Vagina (tissue), 2 donors: ENCODE measurements around the gene RPS6KA2. TPM values are rescaled to one million over a fixed set of nuclear protein-coding genes. Genes with fewer than 3 reads are reported as not detected.
"Not testable (repeated sequence)": the region's sequence is repeated elsewhere in the genome, so short reads cannot be mapped to it uniquely, and the experiment has no call there.

Experiments used
- DNase-seq, 2 donors: peaks; one replicate each; pipeline ENCODE4 v3.0.0-alpha.2; 2017; ENCODE audit errors: extremely low spot score in 2 of 2
- H3K27ac ChIP-seq: fragments of 200-600 bp; sonication (generic); one replicate; pipeline ENCODE4 v1.5.1; 2019
- H3K27me3 ChIP-seq: fragments of 200-600 bp; sonication (generic); one replicate; pipeline ENCODE4 v1.5.1; 2019
- H3K36me3 ChIP-seq, 2 donors: fragments of 200-600 bp; sonication (generic); one replicate each; pipeline ENCODE4 v1.5.1; 2017 to 2019
- H3K4me1 ChIP-seq: fragments of 200-600 bp; sonication (generic); one replicate; pipeline ENCODE4 v1.5.1; 2019
- H3K4me3 ChIP-seq, 2 donors: fragments of 200-600 bp; sonication (generic); 1 replicate in 1 of 2; 2 replicates in 1 of 2; pipeline ENCODE4 v1.5.1; 2016 to 2019
- H3K9me3 ChIP-seq: fragments of 200-600 bp; sonication (generic); one replicate; pipeline ENCODE4 v1.5.1; 2019
- CTCF ChIP-seq, 3 experiments: fragments of 450-650 bp in 2 of 3; fragments of 200-600 bp in 1 of 3; sonication (generic) in 1 of 3; IDR thresholded peaks; one replicate each; pipeline ENCODE4 v1.5.1; 2017 to 2019; ENCODE audit warnings: antibody characterized with exemption in 3 of 3, mild to moderate bottlenecking in 2 of 3, moderate library complexity in 2 of 3
- POLR2A ChIP-seq, 2 donors: fragments of 450-650 bp; IDR thresholded peaks; one replicate each; pipeline ENCODE4 v1.6.1; 2017; ENCODE audit warnings: antibody characterized with exemption in 2 of 2, mild to moderate bottlenecking in 2 of 2, moderate library complexity in 2 of 2
- POLR2AphosphoS5 ChIP-seq, 2 donors: sonication (generic); formaldehyde crosslinking; IDR thresholded peaks; one replicate each; pipeline ENCODE4 v1.9.0; 2017; ENCODE audit warnings: antibody characterized with exemption in 2 of 2, mild to moderate bottlenecking in 2 of 2, low read depth in 1 of 2; ENCODE audit not compliant: insufficient read depth in 1 of 2
- intact Hi-C: fragments of 100-400 bp; cut with DNase I; formaldehyde crosslinking; loops from one replicate; pipeline ENCODE4 v1.15.1; 2023
- total RNA-seq: library from RNA; depleted of rRNA; stranded (reverse); fragments of >200 nt; gene quantifications from one replicate; pipeline ENCODE4 v1.2.3, GENCODE V29; 2016

Gene RPS6KA2
- total RNA-seq, 1 donor from 2014 or later: 65.1 TPM

GRCh38 chr6:166586424-166587156 lies 40.5 kb downstream of the RPS6KA2 start, which contains the start of gene RAMACL:
TSS of gene RAMACL (minus strand) at chr6:166586678. CDS start at chr6:166586477, 201 bp downstream.
- Histone ChIP-seq H3K27me3 (no peaks in the 10 kb centered on the region), H3K4me1 (peaks cover 46% of the 10 kb centered on the region), H3K4me3 (no peak within 1 kb of the TSS), H3K36me3 (no peaks in the 10 kb centered on the region), H3K27ac (no peak within 1 kb of the TSS), H3K9me3 (no peaks in the 10 kb centered on the region)
- DNase-seq: no peak
- TF ChIP-seq POLR2AphosphoS5 (IDR thresholded peaks at IDR 0.05; ENCODE audit: insufficient read depth in 1 of 2, low read depth in 1 of 2): no peak
- TF ChIP-seq POLR2A (IDR thresholded peaks at IDR 0.05): no peak
- intact Hi-C loops: no loop called here

GRCh38 chr6:166584853-166585429 lies 42.1 kb downstream of the RPS6KA2 start:
- no peaks in the 10 kb centered on the region for H3K9me3 ChIP-seq
- no peaks in the 10 kb centered on the region for H3K36me3 ChIP-seq
- H3K27ac ChIP-seq: no peak overlapping the region
- intact Hi-C loops: no loop called here
- DNase-seq: no peak
- no peaks in the 10 kb centered on the region for H3K27me3 ChIP-seq
- no peak overlapping the region for H3K4me3 ChIP-seq
- TF ChIP-seq POLR2A (IDR thresholded peaks at IDR 0.05) (no peak), POLR2AphosphoS5 (IDR thresholded peaks at IDR 0.05; ENCODE audit: insufficient read depth in 1 of 2, low read depth in 1 of 2) (no peak), CTCF (IDR thresholded peaks at IDR 0.05) (no peak)
- H3K4me1 ChIP-seq: peaks cover 39% of the 10 kb centered on the region

- intact Hi-C loops: no loop called here
- Histone ChIP-seq H3K9me3 (no peaks in the 10 kb centered on the region), H3K27ac (peak overlapping the region; percentile 33), H3K4me3 (no peak overlapping the region), H3K27me3 (no peaks in the 10 kb centered on the region), H3K36me3 (no peaks in the 10 kb centered on the region), H3K4me1 (peaks cover 35% of the 10 kb centered on the region)
- TF ChIP-seq POLR2A (IDR thresholded peaks at IDR 0.05) (no peak), CTCF (IDR thresholded peaks at IDR 0.05) (no peak), POLR2AphosphoS5 (IDR thresholded peaks at IDR 0.05; ENCODE audit: insufficient read depth in 1 of 2, low read depth in 1 of 2) (no peak)
- DNase-seq: no peak
Observed at GRCh38 chr6:166584155-166584554, 42.9 kb downstream of the RPS6KA2 start.

GRCh38 chr6:166583230-166583965 lies 43.7 kb downstream of the RPS6KA2 start:
- intact Hi-C loops: no loop called here
- H3K36me3 ChIP-seq: no peaks in the 10 kb centered on the region
- DNase-seq: peak in 1 of 2 donors; percentile 55
- TF ChIP-seq POLR2AphosphoS5 (IDR thresholded peaks at IDR 0.05; ENCODE audit: insufficient read depth in 1 of 2, low read depth in 1 of 2) (no peak), POLR2A (IDR thresholded peaks at IDR 0.05) (no peak), CTCF (IDR thresholded peaks at IDR 0.05) (no peak)
- no peaks in the 10 kb centered on the region for H3K9me3 ChIP-seq
- no peak overlapping the region for H3K4me3 ChIP-seq
- H3K4me1 ChIP-seq: peaks cover 28% of the 10 kb centered on the region
- no peaks in the 10 kb centered on the region for H3K27me3 ChIP-seq
- peak overlapping the region; percentile 33 for H3K27ac ChIP-seq

- H3K27ac ChIP-seq: no peak overlapping the region
- H3K36me3 ChIP-seq: no peaks in the 10 kb centered on the region
- DNase-seq: no peak
- H3K4me1 ChIP-seq: peaks cover 20% of the 10 kb centered on the region
- intact Hi-C loops: no loop called here
- no peaks in the 10 kb centered on the region for H3K27me3 ChIP-seq
- no peak overlapping the region for H3K4me3 ChIP-seq
- TF ChIP-seq POLR2AphosphoS5 (IDR thresholded peaks at IDR 0.05; ENCODE audit: insufficient read depth in 1 of 2, low read depth in 1 of 2) (no peak), CTCF (IDR thresholded peaks at IDR 0.05) (no peak), POLR2A (IDR thresholded peaks at IDR 0.05) (no peak)
- no peaks in the 10 kb centered on the region for H3K9me3 ChIP-seq
Observed at GRCh38 chr6:166582258-166582657, 44.8 kb downstream of the RPS6KA2 start.

- peaks cover 20% of the 10 kb centered on the region for H3K4me1 ChIP-seq
- DNase-seq: peak in 1 of 2 donors; percentile 19
- not testable (repeated sequence) for H3K9me3 ChIP-seq
Observed at GRCh38 chr6:166581801-166582200, 45.2 kb downstream of the RPS6KA2 start.

More at GRCh38 chr6:166581801-166582200, 45.2 kb downstream of the RPS6KA2 start:
- intact Hi-C loops, H3K27me3 ChIP-seq, H3K36me3 ChIP-seq, H3K4me3 ChIP-seq, H3K27ac ChIP-seq: not testable (repeated sequence)
